COLO668 (cell line): ENCODE measurements around the gene KCNJ11.
"Not testable (repeated sequence)": the region's sequence is repeated elsewhere in the genome, so short reads cannot be mapped to it uniquely, and the experiment has no call there.

Source experiments
- DNase-seq: peaks from one replicate; lab custom pipeline; 2025; ENCODE audit not compliant: unreplicated experiment; lab: John Stamatoyannopoulos, UW

Gene KCNJ11

GRCh38 chr11:17388609-17389210 lies at the start of gene KCNJ11:
KCNJ11 (minus strand) TSS chr11:17388659; CDS start chr11:17388091, 568 bp downstream.
- peak; percentile 89 for DNase-seq

DNA sequence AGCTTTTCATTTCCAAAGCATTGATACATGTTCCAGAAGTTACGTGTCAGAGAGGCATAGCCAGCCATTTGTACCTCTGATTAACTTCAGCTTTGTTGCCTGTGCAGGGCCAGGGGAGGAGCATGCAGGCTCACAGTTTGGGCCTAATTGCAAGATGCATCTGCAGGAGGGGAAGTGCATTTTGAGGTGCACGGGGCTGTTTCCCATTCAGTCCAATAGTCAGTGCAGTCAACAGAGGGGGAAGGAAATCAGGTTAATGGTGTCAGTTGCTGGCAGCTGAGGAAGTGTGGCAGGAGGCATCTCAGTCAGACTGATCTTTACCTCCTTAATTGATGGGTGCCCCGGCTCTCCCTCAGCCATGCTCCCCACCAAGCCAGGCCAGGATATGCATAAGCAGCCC lies 48.9 kb upstream of the KCNJ11 start:
- DNase-seq = no peak

DNA sequence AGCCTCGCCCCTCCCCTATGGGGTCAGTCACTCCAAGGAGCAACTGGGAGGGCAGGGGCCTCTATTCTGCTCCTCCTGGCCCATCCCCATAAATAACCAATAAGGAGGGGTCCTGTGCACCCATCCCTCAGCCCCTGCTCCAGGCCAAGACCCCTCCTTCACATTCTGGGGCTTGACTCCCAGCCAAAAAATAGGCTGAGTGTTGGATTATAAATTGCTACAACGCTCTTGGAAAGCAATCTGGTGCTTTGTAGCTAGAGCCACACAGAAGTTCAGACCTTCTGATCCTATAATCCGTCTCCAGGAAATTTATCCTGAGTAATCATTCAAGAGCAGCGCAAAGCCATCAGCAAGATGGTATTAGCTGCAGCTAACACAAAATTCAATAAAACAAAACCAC lies 45.6 kb upstream of the KCNJ11 start:
- DNase-seq = no peak

DNA sequence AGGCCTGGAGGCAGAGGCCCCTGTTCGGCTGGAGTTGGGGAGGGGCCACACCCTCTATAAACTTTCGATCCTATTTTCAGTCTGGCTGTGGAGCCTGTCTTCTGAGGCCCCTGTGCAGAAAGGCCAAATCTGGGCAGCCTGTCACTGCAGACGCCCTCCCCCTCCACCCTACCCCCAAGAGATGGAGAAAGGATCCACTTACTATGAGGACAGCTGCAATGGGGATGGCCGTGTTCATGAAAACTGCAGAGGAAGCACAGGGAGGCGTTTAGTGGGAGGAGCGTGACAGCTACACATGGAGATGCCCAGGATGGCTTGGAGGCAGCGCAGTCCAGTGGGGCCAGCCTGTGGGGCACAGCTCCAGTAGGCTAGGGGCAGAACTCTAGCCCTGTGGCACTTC lies 43.5 kb upstream of the KCNJ11 start:
- DNase-seq = no peak

GRCh38 chr11:17431139-17431538 lies 42.7 kb upstream of the KCNJ11 start:
- no peak for DNase-seq

DNA sequence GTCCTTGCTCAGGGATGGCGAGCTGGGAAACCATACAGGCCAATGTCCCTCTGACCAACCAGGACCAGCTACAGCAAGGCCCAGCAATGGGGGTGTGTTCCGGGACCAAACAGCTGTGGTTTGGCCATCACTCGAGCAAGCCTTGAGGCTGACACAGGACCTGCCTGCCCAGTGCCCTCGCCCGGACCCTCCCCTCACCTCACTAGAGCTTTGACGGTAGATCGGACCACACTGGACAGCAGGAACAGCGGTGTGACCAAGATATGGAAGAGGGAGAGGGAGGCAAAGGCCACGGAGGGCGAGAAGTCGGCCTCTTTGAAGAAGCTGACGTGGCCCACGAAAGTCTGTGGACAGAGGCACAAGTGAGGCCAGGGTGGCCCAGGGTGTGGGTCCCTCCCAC lies 42.2 kb upstream of the KCNJ11 start:
- no peak for DNase-seq

DNA sequence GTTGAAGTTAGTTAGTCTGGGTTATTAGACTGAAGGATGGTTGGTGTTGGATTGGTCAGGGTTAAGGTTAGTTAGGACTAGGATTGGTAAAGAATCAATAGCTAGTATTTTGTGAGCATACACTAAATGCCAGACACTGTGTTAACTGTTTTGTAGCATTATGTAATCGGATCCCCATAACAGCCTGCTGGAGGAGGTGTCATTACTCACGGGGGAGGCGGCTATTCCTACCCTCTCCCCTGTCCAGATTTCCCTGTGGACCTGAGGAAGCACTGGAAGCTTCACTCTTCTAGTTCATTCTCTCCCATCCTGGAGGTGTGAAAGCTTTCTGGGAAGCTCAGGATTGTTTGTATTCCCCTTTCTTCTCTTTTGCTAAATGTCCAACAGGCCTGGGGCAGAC lies 40.5 kb upstream of the KCNJ11 start:
- DNase-seq = no peak

GRCh38 chr11:17428261-17428660 lies 39.8 kb upstream of the KCNJ11 start:
- DNase-seq = no peak

- DNase-seq = not testable (repeated sequence)
Observed at GRCh38 chr11:17426233-17426632, 37.8 kb upstream of the KCNJ11 start.

DNA sequence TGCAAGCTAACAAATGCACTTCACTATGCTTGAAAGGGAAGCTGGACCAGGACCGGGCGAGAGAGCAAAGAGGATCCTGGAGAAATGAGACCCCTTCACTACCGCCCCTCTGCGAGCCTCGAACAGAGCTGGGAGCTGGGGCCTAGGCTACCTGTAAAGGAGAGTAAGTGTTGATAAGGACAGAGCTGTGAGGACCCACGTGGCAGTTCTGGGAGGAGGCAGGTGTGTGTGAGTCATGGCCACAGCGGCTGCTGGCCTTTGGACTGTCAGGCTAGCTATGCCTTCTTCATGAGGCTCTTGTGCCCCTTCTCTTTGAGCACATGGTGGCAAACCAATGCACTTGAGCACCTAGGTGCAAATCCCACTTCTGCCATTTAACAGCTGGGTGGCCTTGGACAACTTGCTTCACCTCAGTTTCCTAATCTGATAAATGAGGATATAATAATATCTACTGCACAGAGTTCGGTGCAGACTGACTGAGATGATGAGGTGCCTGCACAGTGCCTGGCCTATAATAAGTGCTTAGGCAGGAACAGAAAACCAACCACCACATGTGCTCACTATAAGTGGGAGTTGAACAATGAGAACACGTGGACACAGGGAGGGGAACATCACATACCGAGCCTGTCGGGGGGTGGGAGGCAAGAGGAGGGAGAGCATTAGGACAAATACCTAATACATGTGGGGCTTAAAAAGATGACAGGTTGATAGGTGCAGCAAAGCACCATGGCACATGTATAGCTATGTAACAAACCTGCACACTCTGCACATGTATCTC lies 35.3 kb upstream of the KCNJ11 start:
- peak; percentile 73 for DNase-seq

- no peak for DNase-seq
Observed at GRCh38 chr11:17421781-17422180, 33.3 kb upstream of the KCNJ11 start.

DNA sequence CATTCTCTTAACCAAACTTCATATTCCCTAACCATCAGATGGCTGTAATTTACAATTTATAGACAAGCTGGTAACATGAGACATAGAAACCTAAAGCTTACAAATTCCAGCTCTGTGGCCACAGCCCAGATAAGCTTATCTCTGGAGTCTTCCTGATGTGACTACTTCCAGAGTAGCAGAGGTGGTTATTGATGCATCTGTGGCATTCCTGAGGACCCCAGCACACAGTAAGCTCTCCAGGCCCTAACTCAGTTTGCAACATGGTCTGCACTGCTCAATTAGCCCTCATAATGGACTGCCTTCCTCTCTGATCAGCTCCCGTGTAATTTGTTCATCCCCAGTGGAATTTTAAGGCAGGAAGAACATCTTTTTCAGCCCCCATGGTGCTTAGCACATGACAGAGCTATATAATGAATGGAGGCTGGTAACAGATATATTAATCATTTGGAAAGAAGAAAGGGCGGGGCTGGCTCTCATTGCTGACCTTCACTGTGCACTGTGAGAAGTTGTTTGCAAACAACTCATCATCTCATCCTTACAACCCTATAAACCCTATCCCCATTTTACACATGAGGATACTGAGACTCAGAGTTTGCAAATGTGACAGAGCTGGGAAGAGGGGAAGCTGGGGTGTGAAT lies 30.1 kb upstream of the KCNJ11 start:
- DNase-seq = no peak

- no peak for DNase-seq
Observed at GRCh38 chr11:17416492-17416891, 28.0 kb upstream of the KCNJ11 start.

DNA sequence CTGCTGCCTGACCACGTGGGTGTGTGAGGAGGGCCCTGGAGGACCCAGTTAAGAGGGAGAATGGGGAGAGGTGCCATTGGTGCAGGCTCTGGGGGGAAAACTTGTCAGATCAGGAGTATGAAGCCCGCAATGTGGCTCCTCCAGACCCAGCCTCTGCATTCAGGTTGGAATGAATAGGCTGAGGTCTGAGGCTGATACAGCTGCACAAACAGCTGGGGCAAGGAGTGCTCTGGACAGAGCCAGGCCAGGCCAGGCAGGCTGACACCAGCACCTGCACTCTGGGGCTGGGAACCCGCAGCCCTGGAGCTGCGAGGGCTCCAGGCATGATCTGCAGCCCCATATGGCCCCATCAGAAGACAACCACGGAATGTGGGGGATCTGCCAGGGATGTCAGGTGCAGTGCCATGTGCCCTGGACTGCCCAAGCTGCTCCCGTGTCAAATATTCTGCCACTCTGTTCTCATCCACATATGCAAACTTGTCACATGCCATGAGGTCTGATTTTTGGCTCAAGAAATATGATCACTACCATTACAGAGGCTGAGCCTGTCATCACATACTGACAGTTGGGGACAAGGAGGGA lies 27.2 kb upstream of the KCNJ11 start:
- DNase-seq = peak; percentile 24

DNA sequence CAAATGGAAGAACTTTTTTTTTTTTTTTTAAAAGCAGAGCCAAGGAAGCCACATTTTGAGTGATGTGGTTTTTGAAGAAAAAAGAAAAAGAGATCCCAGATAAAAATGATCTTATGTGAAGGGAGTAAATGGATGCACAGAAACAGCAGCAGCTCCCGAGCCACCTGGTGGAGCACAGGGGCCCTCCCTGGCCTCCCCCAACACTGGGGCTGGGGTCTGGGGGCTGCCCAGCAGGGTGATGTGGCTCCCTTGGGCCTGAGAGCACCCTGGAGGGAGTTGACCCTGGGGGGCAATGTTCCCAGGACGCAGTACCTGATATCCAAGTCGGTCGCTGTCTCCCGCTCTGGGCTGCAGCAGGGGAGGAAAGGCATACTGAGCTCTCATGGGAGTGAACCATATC lies 26.5 kb upstream of the KCNJ11 start:
- DNase-seq = no peak

GRCh38 chr11:17414317-17414737 lies 25.9 kb upstream of the KCNJ11 start:
- peak; percentile 84 for DNase-seq

- DNase-seq = peak; percentile 92
Observed at GRCh38 chr11:17413414-17414316, 25.2 kb upstream of the KCNJ11 start.

- peak; percentile 29 for DNase-seq
Observed at GRCh38 chr11:17412488-17413180, 24.2 kb upstream of the KCNJ11 start.

GRCh38 chr11:17411418-17411817 lies 23.0 kb upstream of the KCNJ11 start:
- no peak for DNase-seq
